GM23338 (cell line): ENCODE data around the gene CCDC39. TPM values are rescaled to one million over a fixed set of nuclear protein-coding genes. Genes with fewer than 3 reads are reported as not detected.

ENCODE experiments used
- ATAC-seq: fragments of 200-7000 bp; cut with Tn5 transposase; 3 replicates; pipeline ENCODE4 v1.9.1; 2020
- DNase-seq: peaks from one replicate; pipeline ENCODE4 v3.0.0-alpha.2; 2015; ENCODE audit warnings: low spot score
- H2AFZ ChIP-seq: fragments of 200-600 bp; sonication (generic); 2 replicates; pipeline ENCODE4 v1.8.0; 2016; ENCODE audit warnings: antibody characterized with exemption, mild to moderate bottlenecking, moderate library complexity
- H3F3A ChIP-seq: fragments of 200-600 bp; sonication (generic); replicated peaks from 2 replicates; pipeline ENCODE4 v1.8.0; 2017; ENCODE audit warnings: antibody characterized with exemption, mixed run types, low read depth
- H3K27ac ChIP-seq: fragments of 200-600 bp; sonication (generic); 2 replicates; pipeline ENCODE4 v1.6.1; 2016; ENCODE audit warnings: low read depth
- H3K27me3 ChIP-seq: fragments of 200-600 bp; sonication (generic); 2 replicates; pipeline ENCODE4 v1.8.0; 2016; ENCODE audit warnings: mild to moderate bottlenecking, mixed run types, moderate library complexity; ENCODE audit not compliant: insufficient read depth
- H3K36me3 ChIP-seq: fragments of 200-600 bp; sonication (generic); 2 replicates; pipeline ENCODE4 v1.8.0; 2016; ENCODE audit warnings: mild to moderate bottlenecking; ENCODE audit not compliant: insufficient read depth
- H3K4me1 ChIP-seq: fragments of 200-600 bp; sonication (generic); 2 replicates; pipeline ENCODE4 v1.8.0; 2016; ENCODE audit warnings: mild to moderate bottlenecking, moderate library complexity; ENCODE audit not compliant: insufficient read depth
- H3K4me2 ChIP-seq: fragments of 200-600 bp; sonication (generic); 2 replicates; pipeline ENCODE4 v1.7.1; 2017; ENCODE audit warnings: mixed run types
- H3K4me3 ChIP-seq: fragments of 200-600 bp; sonication (generic); 2 replicates; pipeline ENCODE4 v1.6.1; 2016; ENCODE audit warnings: mixed run types
- H3K79me2 ChIP-seq: fragments of 200-600 bp; sonication (generic); replicated peaks from 2 replicates; pipeline ENCODE4 v1.8.0; 2017; ENCODE audit warnings: mild to moderate bottlenecking; ENCODE audit not compliant: insufficient read depth
- H3K9me2 ChIP-seq: fragments of 200-600 bp; sonication (generic); 2 replicates; pipeline ENCODE4 v1.8.0; 2017; ENCODE audit not compliant: insufficient read depth
- H4K20me1 ChIP-seq: fragments of 200-600 bp; sonication (generic); replicated peaks from 2 replicates; pipeline ENCODE4 v1.8.0; 2017; ENCODE audit warnings: mild to moderate bottlenecking; ENCODE audit not compliant: insufficient read depth
- H3K27ac Mint-ChIP-seq: 2 replicates; pipeline ENCODE4 v1.8.0; 2020; ENCODE audit warnings: inconsistent platforms, mild to moderate bottlenecking, moderate library complexity, mixed read lengths
- H3K27me3 Mint-ChIP-seq: 3 replicates; pipeline ENCODE4 v1.8.0; 2022; ENCODE audit warnings: low read depth, mild to moderate bottlenecking, moderate library complexity, mixed read lengths, inconsistent platforms; ENCODE audit not compliant: insufficient read depth, poor library complexity
- H3K36me3 Mint-ChIP-seq: 3 replicates; pipeline ENCODE4 v1.8.0; 2021; ENCODE audit warnings: low read depth, mild to moderate bottlenecking, inconsistent platforms, moderate library complexity, mixed read lengths
- H3K4me1 Mint-ChIP-seq: 3 replicates; pipeline ENCODE4 v1.8.0; 2020; ENCODE audit warnings: mild to moderate bottlenecking, inconsistent platforms, mixed read lengths
- H3K4me3 Mint-ChIP-seq: 3 replicates; pipeline ENCODE4 v1.8.0; 2021; ENCODE audit warnings: moderate library complexity, mild to moderate bottlenecking, inconsistent platforms, mixed read lengths
- H3K9me3 Mint-ChIP-seq: 3 replicates; pipeline ENCODE4 v1.8.0; 2020; ENCODE audit warnings: moderate library complexity, mild to moderate bottlenecking, inconsistent platforms, mixed read lengths
- CREB1 ChIP-seq: fragments of 250-450 bp; sonication (Bioruptor Pico); IDR thresholded peaks from 2 replicates; pipeline ENCODE4 v1.5.0; 2020; ENCODE audit warnings: low read depth, mild to moderate bottlenecking, moderate library complexity
- NANOG ChIP-seq: IDR thresholded peaks from 2 replicates; pipeline ENCODE4 v1.6.1; 2016; ENCODE audit warnings: antibody characterized with exemption, borderline replicate concordance
- POLR2AphosphoS5 ChIP-seq: IDR thresholded peaks from 2 replicates; pipeline ENCODE4 v1.6.1; 2016; ENCODE audit warnings: antibody characterized with exemption, low read depth
- ZNF114 ChIP-seq: fragments of 250-450 bp; sonication (Bioruptor Pico); IDR thresholded peaks from 2 replicates; pipeline ENCODE4 v1.5.0; 2020; ENCODE audit warnings: mild to moderate bottlenecking, moderate library complexity
- long read RNA-seq: library from polyadenylated mRNA; unstranded; transcript quantifications from one replicate; pipeline ENCODE4 v2.0.0, GENCODE V29; 2020; ENCODE audit not compliant: unreplicated experiment
- polyA plus RNA-seq: library from polyadenylated mRNA; unstranded; fragments of >200 nt; fragmentation: Nextera tagmentation; extraction: Ambion mirVana; gene quantifications from 2 replicates; pipeline ENCODE4 v1.2.1, GENCODE V29; 2016
- total RNA-seq: library from RNA; depleted of rRNA; stranded (reverse); fragments of >200 nt; shearing (Covaris generic); gene quantifications from 2 replicates; pipeline ENCODE4 v1.2.3, GENCODE V29; 2014; rRNA removed
- TF ChIP-seq, protein P1 (sequence below): IDR thresholded peaks from 2 replicates; pipeline ENCODE4 v1.6.1; 2016; ENCODE audit warnings: antibody characterized with exemption
- TF ChIP-seq, protein P2 (sequence below), 2 experiments: fragments of 200-600 bp in 1 of 2; sonication (generic) in 1 of 2; conservative IDR thresholded peaks; 2 replicates each; pipeline versions ENCODE4 v1.5.1 to v1.6.1; 2016 to 2017; ENCODE audit warnings: antibody characterized with exemption in 2 of 2, low read depth in 2 of 2, mild to moderate bottlenecking in 2 of 2, moderate library complexity in 1 of 2

The CCDC39 gene
- total RNA-seq = 0.52 TPM in 1 of 2 replicates, not detected in the other
- 1.6 and 2.6 TPM in 2 replicates for polyA plus RNA-seq
- long read RNA-seq, partial matches to known transcripts = 1 of 1 reads
- long read RNA-seq, other reads (novel, unspliced or antisense) = 0 of 1 reads

DNA sequence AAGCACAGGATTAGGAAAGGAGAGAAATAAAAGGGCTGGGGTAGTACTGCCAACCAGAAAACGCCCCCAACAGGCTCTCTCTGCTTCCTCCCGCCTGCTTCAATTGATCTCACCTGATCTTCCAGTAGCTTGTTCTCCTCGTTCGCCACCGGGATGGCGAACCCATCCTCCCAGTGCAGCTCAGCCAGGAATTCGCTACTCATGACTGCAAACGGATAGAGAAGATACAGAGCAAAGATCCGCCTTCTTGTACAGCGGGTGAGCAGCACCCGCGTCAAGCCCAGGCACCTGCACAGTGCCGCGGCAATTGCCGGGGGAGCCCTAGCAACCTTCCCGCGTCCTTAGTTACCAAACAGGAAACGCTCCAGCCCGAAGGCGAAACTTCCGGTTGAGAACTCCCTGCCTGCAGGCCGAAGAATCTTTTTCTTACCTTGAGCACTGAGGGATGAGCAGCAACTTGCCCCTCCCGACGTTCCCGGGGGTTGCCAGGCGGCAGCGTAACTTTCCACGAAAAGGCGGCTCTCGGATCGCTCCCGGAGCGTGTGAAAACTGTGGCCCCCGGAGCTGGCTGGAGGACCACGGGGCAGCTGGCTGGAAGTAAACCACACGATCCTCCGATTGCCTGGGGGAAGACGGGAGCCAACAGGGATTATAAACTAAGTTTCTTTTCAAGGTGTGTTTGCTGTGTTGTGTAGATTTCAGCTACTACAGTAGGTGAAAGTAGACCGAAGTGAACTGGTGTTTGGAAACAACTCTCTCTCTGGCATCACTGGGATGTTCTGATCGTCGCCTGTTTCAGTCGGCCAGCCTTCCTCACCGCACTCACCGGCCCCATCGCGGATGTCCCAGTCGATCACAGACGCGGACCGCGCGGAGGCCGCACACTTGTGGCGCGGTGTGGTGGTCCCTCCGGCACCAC is at the start of gene CCDC39:
CCDC39 (minus strand) TSS at position 312 of the 919 bp plus-strand sequence; CDS start at position 203, 109 bp downstream.
- Mint-ChIP-seq H3K27ac (peak within 1 kb of the TSS; percentile 89), H3K9me3 (no peaks in the 10 kb centered on the region; the same call in 2 of the 3 replicates)
- TF ChIP-seq, protein P1, sequence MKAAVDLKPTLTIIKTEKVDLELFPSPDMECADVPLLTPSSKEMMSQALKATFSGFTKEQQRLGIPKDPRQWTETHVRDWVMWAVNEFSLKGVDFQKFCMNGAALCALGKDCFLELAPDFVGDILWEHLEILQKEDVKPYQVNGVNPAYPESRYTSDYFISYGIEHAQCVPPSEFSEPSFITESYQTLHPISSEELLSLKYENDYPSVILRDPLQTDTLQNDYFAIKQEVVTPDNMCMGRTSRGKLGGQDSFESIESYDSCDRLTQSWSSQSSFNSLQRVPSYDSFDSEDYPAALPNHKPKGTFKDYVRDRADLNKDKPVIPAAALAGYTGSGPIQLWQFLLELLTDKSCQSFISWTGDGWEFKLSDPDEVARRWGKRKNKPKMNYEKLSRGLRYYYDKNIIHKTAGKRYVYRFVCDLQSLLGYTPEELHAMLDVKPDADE = no peak
- TF ChIP-seq POLR2AphosphoS5 = 0 out of 2 replicates have a peak, but pooled peaks have one; percentile 28
- TF ChIP-seq, protein P2, sequence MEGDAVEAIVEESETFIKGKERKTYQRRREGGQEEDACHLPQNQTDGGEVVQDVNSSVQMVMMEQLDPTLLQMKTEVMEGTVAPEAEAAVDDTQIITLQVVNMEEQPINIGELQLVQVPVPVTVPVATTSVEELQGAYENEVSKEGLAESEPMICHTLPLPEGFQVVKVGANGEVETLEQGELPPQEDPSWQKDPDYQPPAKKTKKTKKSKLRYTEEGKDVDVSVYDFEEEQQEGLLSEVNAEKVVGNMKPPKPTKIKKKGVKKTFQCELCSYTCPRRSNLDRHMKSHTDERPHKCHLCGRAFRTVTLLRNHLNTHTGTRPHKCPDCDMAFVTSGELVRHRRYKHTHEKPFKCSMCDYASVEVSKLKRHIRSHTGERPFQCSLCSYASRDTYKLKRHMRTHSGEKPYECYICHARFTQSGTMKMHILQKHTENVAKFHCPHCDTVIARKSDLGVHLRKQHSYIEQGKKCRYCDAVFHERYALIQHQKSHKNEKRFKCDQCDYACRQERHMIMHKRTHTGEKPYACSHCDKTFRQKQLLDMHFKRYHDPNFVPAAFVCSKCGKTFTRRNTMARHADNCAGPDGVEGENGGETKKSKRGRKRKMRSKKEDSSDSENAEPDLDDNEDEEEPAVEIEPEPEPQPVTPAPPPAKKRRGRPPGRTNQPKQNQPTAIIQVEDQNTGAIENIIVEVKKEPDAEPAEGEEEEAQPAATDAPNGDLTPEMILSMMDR (conservative IDR thresholded peaks at IDR 0.05; ENCODE audit: low read depth in 2 of 2) = peak; percentile 3 to 35; a peak in 1 of 4 replicates

DNA sequence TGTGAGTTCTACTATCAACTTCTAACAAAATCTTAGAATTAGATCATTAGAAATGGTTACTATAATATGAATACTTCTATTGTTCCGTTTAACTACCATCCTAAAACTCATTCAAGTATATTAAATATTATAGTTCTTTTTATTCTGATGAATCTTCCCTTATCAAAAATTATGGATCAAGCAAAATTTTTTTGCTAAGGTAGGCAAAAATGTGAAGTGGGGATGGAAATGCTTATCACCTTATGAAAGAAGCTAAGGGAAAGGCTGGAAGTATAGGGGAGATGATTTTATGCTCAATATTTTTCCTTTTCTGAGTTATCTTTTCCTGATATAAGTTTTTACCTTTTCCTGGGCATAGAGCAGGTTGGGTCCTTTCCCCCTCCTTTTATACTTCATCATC is 40.7 kb upstream of the CCDC39 start:
- Mint-ChIP-seq H3K4me3 (no peak overlapping the region), H3K4me1 (peaks cover 5% of the 10 kb centered on the region; the same call in 2 of the 3 replicates), H3K27ac (no peak overlapping the region), H3K36me3 (no peaks in the 10 kb centered on the region), H3K9me3 (no peaks in the 10 kb centered on the region), H3K27me3 (no peaks in the 10 kb centered on the region)
- no peak overlapping the region for H3K4me3 ChIP-seq
- no peak for DNase-seq
- no peaks in the 10 kb centered on the region for H3K36me3 ChIP-seq
- H4K20me1 ChIP-seq = no peaks in the 10 kb centered on the region
- no peak overlapping the region for H3K27ac ChIP-seq
- no peak for ATAC-seq
- no peak overlapping the region for H3K4me2 ChIP-seq
- no peak overlapping the region for H2AFZ ChIP-seq
- peaks cover 5% of the 10 kb centered on the region; the same call in 1 of the 2 replicates for H3K4me1 ChIP-seq
- no peaks in the 10 kb centered on the region for H3F3A ChIP-seq
- H3K9me2 ChIP-seq = no peaks in the 10 kb centered on the region
- H3K27me3 ChIP-seq = no peaks in the 10 kb centered on the region
- H3K79me2 ChIP-seq = no peaks in the 10 kb centered on the region
- no peak for TF ChIP-seq NANOG
- no peak for TF ChIP-seq POLR2AphosphoS5
- TF ChIP-seq, protein P2 (conservative IDR thresholded peaks at IDR 0.05; ENCODE audit: low read depth in 2 of 2) = no peak
- no peak for TF ChIP-seq ZNF114 (CRISPR knock-in tag)
- no peak for TF ChIP-seq CREB1 (CRISPR knock-in tag)

More for the DNA sequence above, at the start of gene CCDC39:
- no peaks in the 10 kb centered on the region for H3F3A ChIP-seq
- H3K27ac ChIP-seq = no peak within 1 kb of the TSS; the same call in 1 of the 2 replicates
- peak; percentile 93 for DNase-seq
- H3K4me3 Mint-ChIP-seq = peak within 1 kb of the TSS; percentile 94
- no peaks in the 10 kb centered on the region for H3K36me3 Mint-ChIP-seq
- ATAC-seq = peak; percentile 94
- H3K27me3 ChIP-seq = peaks cover 16% of the 10 kb centered on the region
- H3K36me3 ChIP-seq = no peaks in the 10 kb centered on the region
- 0 out of 2 replicates have a peak, but pooled peaks cover 7% of the 10 kb centered on the region for H3K4me1 ChIP-seq
- no peaks in the 10 kb centered on the region for H3K9me2 ChIP-seq
- peak within 1 kb of the TSS; percentile 87 for H3K4me2 ChIP-seq
- peaks cover 8% of the 10 kb centered on the region for H3K27me3 Mint-ChIP-seq
- H4K20me1 ChIP-seq = no peaks in the 10 kb centered on the region
- no peaks in the 10 kb centered on the region for H3K79me2 ChIP-seq
- H2AFZ ChIP-seq = peak within 1 kb of the TSS; percentile 99
- peaks cover 6% of the 10 kb centered on the region; the same call in 2 of the 3 replicates for H3K4me1 Mint-ChIP-seq
- peak within 1 kb of the TSS; percentile 94 for H3K4me3 ChIP-seq
